ENCODE measurements around the gene GUSB. TPM values are rescaled to one million over a fixed set of nuclear protein-coding genes. Genes with fewer than 3 reads are reported as not detected.
"Not testable (repeated sequence)": the region's sequence is repeated elsewhere in the genome, so short reads cannot be mapped to it uniquely, and the experiment has no call there.

Gene GUSB
- total and polyA plus RNA-seq, 2 experiments from 2014 or later = 33.6 to 47.0 TPM

DNA sequence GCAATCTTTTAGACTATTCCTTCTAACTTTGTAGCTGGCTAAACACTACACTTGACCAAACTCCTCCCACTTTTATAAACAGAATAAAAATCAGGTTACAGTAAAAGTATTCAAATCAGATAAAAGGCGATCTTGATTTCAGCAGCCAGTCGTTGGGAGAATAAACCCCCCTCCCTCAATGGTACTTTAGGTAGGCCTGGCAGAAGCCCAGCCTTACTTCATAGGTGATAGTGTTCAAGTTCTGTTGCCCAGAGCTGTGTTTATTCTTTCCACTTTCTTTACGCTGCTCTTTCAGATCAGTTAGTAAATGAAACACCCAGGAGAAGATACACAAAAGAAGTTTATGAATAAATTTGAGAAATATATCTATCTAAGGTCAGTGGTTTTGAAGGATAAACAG, 46.3 kb upstream of the GUSB start:
- not testable (repeated sequence) for DNase-seq (ENCODE audit: low spot score); H3K27ac ChIP-seq (ENCODE audit: low read depth); H3K79me2 ChIP-seq (replicated peaks; ENCODE audit: insufficient read depth); H3K4me3 ChIP-seq; H3K4me1 Mint-ChIP-seq; H3K4me2 ChIP-seq; H3K4me1 ChIP-seq (ENCODE audit: insufficient read depth); H3K4me3 Mint-ChIP-seq; H4K20me1 ChIP-seq (replicated peaks; ENCODE audit: insufficient read depth); H3F3A ChIP-seq (replicated peaks; ENCODE audit: low read depth); H3K27ac Mint-ChIP-seq; H3K9me2 ChIP-seq (ENCODE audit: insufficient read depth); H3K36me3 ChIP-seq (ENCODE audit: insufficient read depth); H3K27me3 Mint-ChIP-seq (ENCODE audit: insufficient read depth, low read depth, poor library complexity); H3K9me3 Mint-ChIP-seq; H3K27me3 ChIP-seq (ENCODE audit: insufficient read depth); H2AFZ ChIP-seq; H3K36me3 Mint-ChIP-seq (ENCODE audit: low read depth); ATAC-seq

- ATAC-seq = no peak
- DNase-seq (ENCODE audit: low spot score) = no peak
- Mint-ChIP-seq H3K27me3 (ENCODE audit: insufficient read depth, low read depth, poor library complexity) (peaks cover 3% of the 10 kb centered on the region), H3K36me3 (ENCODE audit: low read depth) (no peaks in the 10 kb centered on the region), H3K9me3 (no peaks in the 10 kb centered on the region), H3K27ac (no peak overlapping the region), H3K4me1 (no peaks in the 10 kb centered on the region), H3K4me3 (no peak overlapping the region)
- Histone ChIP-seq H3K9me2 (ENCODE audit: insufficient read depth) (no peaks in the 10 kb centered on the region), H3F3A (replicated peaks; ENCODE audit: low read depth) (no peaks in the 10 kb centered on the region), H3K27ac (ENCODE audit: low read depth) (no peak overlapping the region), H3K4me2 (no peak overlapping the region), H3K4me3 (no peak overlapping the region), H3K36me3 (ENCODE audit: insufficient read depth) (no peaks in the 10 kb centered on the region), H2AFZ (no peak overlapping the region), H4K20me1 (replicated peaks; ENCODE audit: insufficient read depth) (no peaks in the 10 kb centered on the region), H3K4me1 (ENCODE audit: insufficient read depth) (no peaks in the 10 kb centered on the region), H3K27me3 (ENCODE audit: insufficient read depth) (no peaks in the 10 kb centered on the region), H3K79me2 (replicated peaks; ENCODE audit: insufficient read depth) (no peaks in the 10 kb centered on the region)
- TF ChIP-seq POLR2AphosphoS5 (IDR thresholded peaks at IDR 0.05; ENCODE audit: low read depth) (no peak), ZNF114 (CRISPR knock-in tag; IDR thresholded peaks at IDR 0.05) (no peak), CTCF (conservative IDR thresholded peaks at IDR 0.05; ENCODE audit: low read depth in 2 of 2) (no peak), ZNF462 (CRISPR knock-in tag; IDR thresholded peaks at IDR 0.05) (no peak), CREB1 (CRISPR knock-in tag; IDR thresholded peaks at IDR 0.05; ENCODE audit: low read depth) (no peak), STAT1 (IDR thresholded peaks at IDR 0.05; ENCODE audit: unreplicated experiment) (no peak), EZH2 (IDR thresholded peaks at IDR 0.05; ENCODE audit: low read depth, unreplicated experiment) (no peak), EZH2phosphoT487 (IDR thresholded peaks at IDR 0.05; ENCODE audit: unreplicated experiment) (no peak), NANOG (IDR thresholded peaks at IDR 0.05; ENCODE audit: borderline replicate concordance) (no peak)
- TF ChIP-seq, protein P1, sequence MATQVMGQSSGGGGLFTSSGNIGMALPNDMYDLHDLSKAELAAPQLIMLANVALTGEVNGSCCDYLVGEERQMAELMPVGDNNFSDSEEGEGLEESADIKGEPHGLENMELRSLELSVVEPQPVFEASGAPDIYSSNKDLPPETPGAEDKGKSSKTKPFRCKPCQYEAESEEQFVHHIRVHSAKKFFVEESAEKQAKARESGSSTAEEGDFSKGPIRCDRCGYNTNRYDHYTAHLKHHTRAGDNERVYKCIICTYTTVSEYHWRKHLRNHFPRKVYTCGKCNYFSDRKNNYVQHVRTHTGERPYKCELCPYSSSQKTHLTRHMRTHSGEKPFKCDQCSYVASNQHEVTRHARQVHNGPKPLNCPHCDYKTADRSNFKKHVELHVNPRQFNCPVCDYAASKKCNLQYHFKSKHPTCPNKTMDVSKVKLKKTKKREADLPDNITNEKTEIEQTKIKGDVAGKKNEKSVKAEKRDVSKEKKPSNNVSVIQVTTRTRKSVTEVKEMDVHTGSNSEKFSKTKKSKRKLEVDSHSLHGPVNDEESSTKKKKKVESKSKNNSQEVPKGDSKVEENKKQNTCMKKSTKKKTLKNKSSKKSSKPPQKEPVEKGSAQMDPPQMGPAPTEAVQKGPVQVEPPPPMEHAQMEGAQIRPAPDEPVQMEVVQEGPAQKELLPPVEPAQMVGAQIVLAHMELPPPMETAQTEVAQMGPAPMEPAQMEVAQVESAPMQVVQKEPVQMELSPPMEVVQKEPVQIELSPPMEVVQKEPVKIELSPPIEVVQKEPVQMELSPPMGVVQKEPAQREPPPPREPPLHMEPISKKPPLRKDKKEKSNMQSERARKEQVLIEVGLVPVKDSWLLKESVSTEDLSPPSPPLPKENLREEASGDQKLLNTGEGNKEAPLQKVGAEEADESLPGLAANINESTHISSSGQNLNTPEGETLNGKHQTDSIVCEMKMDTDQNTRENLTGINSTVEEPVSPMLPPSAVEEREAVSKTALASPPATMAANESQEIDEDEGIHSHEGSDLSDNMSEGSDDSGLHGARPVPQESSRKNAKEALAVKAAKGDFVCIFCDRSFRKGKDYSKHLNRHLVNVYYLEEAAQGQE (IDR thresholded peaks at IDR 0.05; ENCODE audit: unreplicated experiment) = no peak
- TF ChIP-seq, protein P2, sequence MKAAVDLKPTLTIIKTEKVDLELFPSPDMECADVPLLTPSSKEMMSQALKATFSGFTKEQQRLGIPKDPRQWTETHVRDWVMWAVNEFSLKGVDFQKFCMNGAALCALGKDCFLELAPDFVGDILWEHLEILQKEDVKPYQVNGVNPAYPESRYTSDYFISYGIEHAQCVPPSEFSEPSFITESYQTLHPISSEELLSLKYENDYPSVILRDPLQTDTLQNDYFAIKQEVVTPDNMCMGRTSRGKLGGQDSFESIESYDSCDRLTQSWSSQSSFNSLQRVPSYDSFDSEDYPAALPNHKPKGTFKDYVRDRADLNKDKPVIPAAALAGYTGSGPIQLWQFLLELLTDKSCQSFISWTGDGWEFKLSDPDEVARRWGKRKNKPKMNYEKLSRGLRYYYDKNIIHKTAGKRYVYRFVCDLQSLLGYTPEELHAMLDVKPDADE (IDR thresholded peaks at IDR 0.05) = no peak
Measured at GRCh38 chr7:66016131-66016461, 34.1 kb upstream of the GUSB start.

Data from GM23338 (cell line).